ENCODE data around the gene STUB1. TPM values are rescaled to one million over a fixed set of nuclear protein-coding genes. Genes with fewer than 3 reads are reported as not detected.
A peak's percentile ranks its signal among the peaks of the same experiment; 100 is the strongest.

Gene STUB1
- total and polyA plus RNA-seq, 4 donors: 32.4 to 74.4 (median 50.2) TPM

- Histone ChIP-seq H3K27ac (ENCODE audit: low read depth in 1 of 2, low read length in 2 of 2) (no peak within 1 kb of the TSS), H3K4me3 (ENCODE audit: low read depth in 1 of 3, low read length in 3 of 3) (peak within 1 kb of the TSS in 1 of 3 donors; percentile 47), H3K27me3 (ENCODE audit: control insufficient read depth in 4 of 4, insufficient read depth in 4 of 4, low read length in 3 of 4) (no peaks in the 10 kb centered on the region), H3K36me3 (ENCODE audit: control insufficient read depth in 4 of 4, insufficient read depth in 3 of 4, low read depth in 1 of 4, low read length in 3 of 4) (peaks cover 5 to 34% (median 19%) of the 10 kb centered on the region in 4 donors), H3K9ac (ENCODE audit: low read depth in 1 of 2, low read length in 2 of 2) (no peak within 1 kb of the TSS), H3K9me3 (ENCODE audit: control insufficient read depth in 4 of 4, low read length in 3 of 4) (no peaks in the 10 kb centered on the region), H3K4me1 (ENCODE audit: control insufficient read depth in 4 of 4, insufficient read depth in 4 of 4, low read length in 3 of 4) (peaks cover 6 to 28% (median 15%) of the 10 kb centered on the region in 4 donors)
- TF ChIP-seq HNF4G (IDR thresholded peaks at IDR 0.05) (no peak), FOXA1 (IDR thresholded peaks at IDR 0.05) (no peak), TAF1 (conservative IDR thresholded peaks at IDR 0.05) (no peak), ATF3 (IDR thresholded peaks at IDR 0.05) (no peak), RXRA (IDR thresholded peaks at IDR 0.05) (no peak), JUND (IDR thresholded peaks at IDR 0.05) (no peak)
- no peak for DNase-seq (ENCODE audit: low spot score)
- WGBS: 9% methylated on average over 73 of the region's 73 CpGs
Observed at GRCh38 chr16:674968-675883, 5.0 kb upstream of the STUB1 start, which contains the start of gene RHBDL1. RHBDL1 (plus strand) TSS chr16:675671; CDS start chr16:675791, 120 bp downstream.

GRCh38 chr16:675884-676564 is 4.2 kb upstream of the STUB1 start:
- 44% methylated on average over 25 of the region's 25 CpGs for WGBS
- Histone ChIP-seq H3K9me3 (ENCODE audit: control insufficient read depth in 4 of 4, low read length in 3 of 4) (no peaks in the 10 kb centered on the region), H3K4me3 (ENCODE audit: low read depth in 1 of 3, low read length in 3 of 3) (peak overlapping the region in 1 of 3 donors; percentile 47), H3K27ac (ENCODE audit: low read depth in 1 of 2, low read length in 2 of 2) (no peak overlapping the region), H3K36me3 (ENCODE audit: control insufficient read depth in 4 of 4, insufficient read depth in 3 of 4, low read depth in 1 of 4, low read length in 3 of 4) (peaks cover 5 to 26% (median 16%) of the 10 kb centered on the region in 4 donors), H3K9ac (ENCODE audit: low read depth in 1 of 2, low read length in 2 of 2) (no peak overlapping the region), H3K4me1 (ENCODE audit: control insufficient read depth in 4 of 4, insufficient read depth in 4 of 4, low read length in 3 of 4) (peaks cover 7 to 32% (median 18%) of the 10 kb centered on the region in 4 donors), H3K27me3 (ENCODE audit: control insufficient read depth in 4 of 4, insufficient read depth in 4 of 4, low read length in 3 of 4) (no peaks in the 10 kb centered on the region)
- no peak for DNase-seq (ENCODE audit: low spot score)
- TF ChIP-seq TAF1 (conservative IDR thresholded peaks at IDR 0.05) (no peak), ATF3 (IDR thresholded peaks at IDR 0.05) (no peak), FOXA1 (IDR thresholded peaks at IDR 0.05) (no peak), JUND (IDR thresholded peaks at IDR 0.05) (no peak), HNF4A (conservative IDR thresholded peaks at IDR 0.05) (no peak), REST (IDR thresholded peaks at IDR 0.05) (no peak), CTCF (IDR thresholded peaks at IDR 0.05; ENCODE audit: low read depth, low read length, missing input control) (no peak), ZBTB33 (IDR thresholded peaks at IDR 0.05) (no peak), NR2F2 (IDR thresholded peaks at IDR 0.05) (no peak), GABPA (IDR thresholded peaks at IDR 0.05 in 1 of 2, conservative IDR thresholded peaks at IDR 0.05 in 1 of 2) (no peak)

Data from liver (tissue), 9 donors.